Esophagus (tissue), 2 donors: ENCODE results near the gene PPFIA4. TPM values are rescaled to one million over a fixed set of nuclear protein-coding genes. Genes with fewer than 3 reads are reported as not detected.

ENCODE experiments used
- H3K27ac ChIP-seq, 2 donors: one replicate each; pipeline ENCODE4 v1.5.1; 2013; ENCODE audit warnings: low read depth in 2 of 2, mild to moderate bottlenecking in 2 of 2, inconsistent platforms in 1 of 2, low read length in 1 of 2, moderate library complexity in 1 of 2
- H3K27me3 ChIP-seq, 2 donors: one replicate each; pipeline ENCODE4 v1.6.1; 2013; ENCODE audit warnings: low read length in 2 of 2, control low read depth in 1 of 2, mild to moderate bottlenecking in 1 of 2; ENCODE audit not compliant: insufficient read depth in 2 of 2, control insufficient read depth in 1 of 2
- H3K36me3 ChIP-seq, 2 donors: one replicate each; pipeline ENCODE4 v1.6.1; 2013; ENCODE audit warnings: low read length in 1 of 2; ENCODE audit not compliant: control insufficient read depth in 2 of 2, insufficient read depth in 2 of 2
- H3K4me1 ChIP-seq, 2 donors: one replicate each; pipeline ENCODE4 v1.6.1; 2013; ENCODE audit warnings: low read length in 1 of 2; ENCODE audit not compliant: control insufficient read depth in 2 of 2, insufficient read depth in 2 of 2
- H3K4me3 ChIP-seq, 2 donors: one replicate each; pipeline ENCODE4 v1.5.1; 2013; ENCODE audit warnings: low read length in 2 of 2, mild to moderate bottlenecking in 2 of 2, low read depth in 1 of 2, moderate library complexity in 1 of 2
- H3K9me3 ChIP-seq, 2 donors: one replicate each; pipeline ENCODE4 v1.6.1; 2013; ENCODE audit warnings: mild to moderate bottlenecking in 2 of 2, low read depth in 1 of 2, low read length in 1 of 2, moderate library complexity in 1 of 2; ENCODE audit not compliant: control insufficient read depth in 2 of 2, insufficient read depth in 1 of 2
- WGBS, 2 donors: extraction: QIAGEN DNeasy Blood & Tissue Kit; methylation state at CpG; one replicate each; pipeline ENCODE4 v1.1.7; 2013; 5-methylcytosine and 5-hydroxymethylcytosine counted together
- polyA plus RNA-seq, 2 donors: library from polyadenylated mRNA; stranded (reverse); fragments of 200-250 nt; gene quantifications; one replicate each; pipeline ENCODE4 v1.2.3, GENCODE V29; 2013
- donor health status: healthy with polysubstance abuse.
- donor health status: Bipolar disorder and iron deficiency.

PPFIA4 gene
- polyA plus RNA-seq, 2 donors: 0.84 to 4.1 TPM

GRCh38 chr1:203085528-203086406 lies 59.5 kb downstream of the PPFIA4 start, which contains the start of gene MYOG:
MYOG (minus strand) TSS chr1:203086012; CDS start chr1:203085961, 51 bp downstream.
- no peak within 1 kb of the TSS for H3K4me3 ChIP-seq
- no peaks in the 10 kb centered on the region for H3K36me3 ChIP-seq
- no peaks in the 10 kb centered on the region for H3K9me3 ChIP-seq
- H3K4me1 ChIP-seq: no peaks in the 10 kb centered on the region
- no peaks in the 10 kb centered on the region for H3K27me3 ChIP-seq
- 87% methylated on average over 36 of the region's 36 CpGs for WGBS, 2 donors
- H3K27ac ChIP-seq: no peak within 1 kb of the TSS

- Histone ChIP-seq H3K27ac (no peak overlapping the region), H3K36me3 (no peaks in the 10 kb centered on the region)
- 82 to 83% methylated on average over 11 of the region's 11 CpGs for WGBS, 2 donors
Measured at GRCh38 chr1:203086992-203087763, 60.9 kb downstream of the PPFIA4 start.

GRCh38 chr1:203088441-203088840 lies 62.1 kb downstream of the PPFIA4 start:
- H3K9me3 ChIP-seq: no peaks in the 10 kb centered on the region
- H3K4me3 ChIP-seq: no peak overlapping the region
- no peak overlapping the region for H3K27ac ChIP-seq
- WGBS, 2 donors: 82 to 88% methylated on average over 3 of the region's 3 CpGs
- peaks cover 0 to 4% of the 10 kb centered on the region in 2 donors for H3K4me1 ChIP-seq
- no peaks in the 10 kb centered on the region for H3K36me3 ChIP-seq
- H3K27me3 ChIP-seq: no peaks in the 10 kb centered on the region

More at GRCh38 chr1:203086992-203087763, 60.9 kb downstream of the PPFIA4 start:
- H3K9me3 ChIP-seq: no peaks in the 10 kb centered on the region
- no peak overlapping the region for H3K4me3 ChIP-seq
- no peaks in the 10 kb centered on the region for H3K27me3 ChIP-seq
- peaks cover 0 to 4% of the 10 kb centered on the region in 2 donors for H3K4me1 ChIP-seq

- Histone ChIP-seq H3K4me3 (no peak overlapping the region), H3K4me1 (peaks cover 0 to 4% of the 10 kb centered on the region in 2 donors), H3K27me3 (no peaks in the 10 kb centered on the region), H3K9me3 (no peaks in the 10 kb centered on the region), H3K27ac (no peak overlapping the region), H3K36me3 (no peaks in the 10 kb centered on the region)
- 68 to 76% methylated on average over 7 of the region's 7 CpGs for WGBS, 2 donors
Measured at GRCh38 chr1:203089001-203089650, 62.8 kb downstream of the PPFIA4 start.

GRCh38 chr1:203089651-203090045 lies 63.4 kb downstream of the PPFIA4 start:
- H3K36me3 ChIP-seq: no peaks in the 10 kb centered on the region
- H3K27me3 ChIP-seq: no peaks in the 10 kb centered on the region
- H3K4me1 ChIP-seq: peaks cover 0 to 4% of the 10 kb centered on the region in 2 donors
- 47 to 60% methylated on average over 6 to 7 of the region's 7 CpGs for WGBS, 2 donors
- no peak overlapping the region for H3K4me3 ChIP-seq
- no peak overlapping the region for H3K27ac ChIP-seq
- no peaks in the 10 kb centered on the region for H3K9me3 ChIP-seq

GRCh38 chr1:203090421-203091198 lies 64.3 kb downstream of the PPFIA4 start:
- Histone ChIP-seq H3K4me1 (peaks cover 0 to 4% of the 10 kb centered on the region in 2 donors), H3K9me3 (no peaks in the 10 kb centered on the region), H3K36me3 (no peaks in the 10 kb centered on the region), H3K27ac (no peak overlapping the region), H3K4me3 (no peak overlapping the region), H3K27me3 (no peaks in the 10 kb centered on the region)
- 70 to 72% methylated on average over 6 of the region's 6 CpGs for WGBS, 2 donors

GRCh38 chr1:203091199-203091477 lies 64.8 kb downstream of the PPFIA4 start:
- no peaks in the 10 kb centered on the region for H3K9me3 ChIP-seq
- H3K27ac ChIP-seq: no peak overlapping the region
- WGBS, 2 donors: 65 to 89% methylated on average over 4 of the region's 4 CpGs
- peaks cover 0 to 4% of the 10 kb centered on the region in 2 donors for H3K4me1 ChIP-seq
- no peaks in the 10 kb centered on the region for H3K27me3 ChIP-seq
- H3K36me3 ChIP-seq: no peaks in the 10 kb centered on the region
- no peak overlapping the region for H3K4me3 ChIP-seq

GRCh38 chr1:203091761-203092330 lies 65.6 kb downstream of the PPFIA4 start:
- no peak overlapping the region for H3K4me3 ChIP-seq
- H3K4me1 ChIP-seq: peaks cover 0 to 4% of the 10 kb centered on the region in 2 donors
- H3K27ac ChIP-seq: no peak overlapping the region
- no peaks in the 10 kb centered on the region for H3K36me3 ChIP-seq
- 69 to 72% methylated on average over 6 of the region's 6 CpGs for WGBS, 2 donors
- no peaks in the 10 kb centered on the region for H3K27me3 ChIP-seq
- no peaks in the 10 kb centered on the region for H3K9me3 ChIP-seq
